K562 (cell line): Measurements from ENCODE around the gene LILRA5. TPM values are rescaled to one million over a fixed set of nuclear protein-coding genes. Genes with fewer than 3 reads are reported as not detected.

Source experiments
- ATAC-seq: fragments of 200-7000 bp; cut with Tn5 transposase; 3 replicates; pipeline ENCODE4 v1.9.1; 2020; ENCODE audit warnings: moderate library complexity
- BruUV-seq: library from RNA; stranded (reverse); fragments of 400-500 nt; replicated peaks from 2 replicates; lab custom pipeline; 2021; lab: Mats Ljungman, UMichigan
- CTCF ChIA-PET: fragments of 300-600 bp; formaldehyde crosslinking; extraction: SDS; loops from one replicate; lab custom pipeline; 2021; ENCODE audit warnings: low intra/inter-chr PET ratio; lab: Yijun Ruan, JAX
- POLR2A ChIA-PET: fragments of 300-600, 350-650 bp; sonication (Branson Sonifier 250); formaldehyde crosslinking; extraction: SDS; loops from one replicate; lab custom pipeline; 2021; ENCODE audit warnings: antibody characterized with exemption, inconsistent platforms; lab: Yijun Ruan, JAX
- DNase-seq, 4 experiments: peaks; one replicate each; pipeline versions ENCODE4 v3.0.0 to v3.0.0-alpha.2; 2011 to 2018; ENCODE audit warnings: low spot score in 3 of 4, mixed read lengths in 3 of 4; ENCODE audit errors: extremely low read depth in 1 of 4
- FAIRE-seq: peaks from 2 replicates; lab custom pipeline; 2011; peaks lifted over from hg19 to GRCh38; lab: Jason Lieb, UNC
- H2AFZ ChIP-seq: 2 replicates; pipeline ENCODE4 v1.6.0; 2011; ENCODE audit warnings: low read depth, low read length, control low read depth, inconsistent platforms
- H3K27ac ChIP-seq: fragments of 200-600 bp; 3 replicates; pipeline ENCODE4 v1.8.0; 2011; ENCODE audit warnings: low read depth, mild to moderate bottlenecking, control low read depth, inconsistent platforms, low read length, moderate library complexity, mixed read lengths; ENCODE audit errors: extremely low read depth
- H3K27me3 ChIP-seq, 2 experiments: fragments of 300-600 bp in 1 of 2; 2 replicates in 1 of 2; 3 replicates in 1 of 2; pipeline versions ENCODE4 v1.6.0 to v1.8.0; 2011; ENCODE audit warnings: inconsistent platforms in 2 of 2, low read length in 2 of 2, mild to moderate bottlenecking in 1 of 2, mixed read lengths in 1 of 2, moderate library complexity in 1 of 2; ENCODE audit not compliant: control insufficient read depth in 2 of 2, insufficient read depth in 2 of 2
- H3K36me3 ChIP-seq: fragments of 300-600 bp; 3 replicates; pipeline ENCODE4 v1.8.0; 2011; ENCODE audit warnings: mild to moderate bottlenecking, low read length, inconsistent platforms; ENCODE audit not compliant: control insufficient read depth, insufficient read depth
- H3K4me1 ChIP-seq, 2 experiments: fragments of 200-600 bp in 1 of 2; replicated peaks in 1 of 2; 2 replicates in 1 of 2; 3 replicates in 1 of 2; pipeline versions ENCODE4 v1.5.1 to v1.8.0; 2011; ENCODE audit warnings: inconsistent platforms in 2 of 2, low read length in 2 of 2, mild to moderate bottlenecking in 1 of 2, mixed read lengths in 1 of 2, moderate library complexity in 1 of 2; ENCODE audit not compliant: control insufficient read depth in 2 of 2, insufficient read depth in 2 of 2
- H3K4me2 ChIP-seq: 2 replicates; pipeline ENCODE4 v1.6.1; 2011; ENCODE audit warnings: low read length, control low read depth, inconsistent platforms, mixed read lengths; ENCODE audit not compliant: insufficient read depth
- H3K4me3 ChIP-seq: fragments of 200-600 bp; sonication (generic), shearing (Covaris generic); 2 replicates; pipeline ENCODE4 v1.5.1; 2016; ENCODE audit warnings: control low read depth, inconsistent platforms
- H3K79me2 ChIP-seq: fragments of 200-600 bp; 3 replicates; pipeline ENCODE4 v1.8.0; 2011; ENCODE audit warnings: low read length, inconsistent platforms; ENCODE audit not compliant: control insufficient read depth, insufficient read depth
- H3K9ac ChIP-seq, 2 experiments: 2 replicates each; pipeline versions ENCODE4 v1.6.0 to v1.6.1; 2011; ENCODE audit warnings: low read depth in 2 of 2, low read length in 2 of 2, control low read depth in 1 of 2, inconsistent platforms in 1 of 2, mild to moderate bottlenecking in 1 of 2, mixed read lengths in 1 of 2; ENCODE audit not compliant: insufficient read depth in 1 of 2
- H3K9me1 ChIP-seq: one replicate; pipeline ENCODE4 v1.6.0; 2011; ENCODE audit warnings: inconsistent platforms, mild to moderate bottlenecking, low read length, moderate library complexity; ENCODE audit not compliant: control insufficient read depth, insufficient read depth
- H3K9me3 ChIP-seq: replicated peaks from 2 replicates; pipeline ENCODE4 v1.5.1; 2011; ENCODE audit warnings: low read depth, low read length, inconsistent platforms; ENCODE audit not compliant: control insufficient read depth, insufficient read depth
- H4K20me1 ChIP-seq: replicated peaks from 2 replicates; pipeline ENCODE4 v1.6.1; 2011; ENCODE audit warnings: low read length, inconsistent platforms, mixed read lengths; ENCODE audit not compliant: control insufficient read depth, insufficient read depth
- CCNT2 ChIP-seq: IDR thresholded peaks from 2 replicates; pipeline ENCODE4 v1.6.1; 2011; ENCODE audit warnings: borderline replicate concordance, low read depth, mild to moderate bottlenecking, moderate library complexity, mixed read lengths, low read length; ENCODE audit not compliant: insufficient read length; ENCODE audit errors: extremely low read depth
- CTCFL ChIP-seq: IDR thresholded peaks from 2 replicates; pipeline ENCODE4 v1.6.1; 2011; ENCODE audit warnings: borderline replicate concordance, low read depth, mild to moderate bottlenecking, moderate library complexity, low read length; ENCODE audit not compliant: insufficient read depth, poor library complexity, severe bottlenecking
- POLR2AphosphoS2 ChIP-seq: IDR thresholded peaks from 2 replicates; pipeline ENCODE4 v1.6.1; 2012; ENCODE audit warnings: low read length, improper control_type of control experiment
- RBM15 ChIP-seq: fragments of 200-400 bp; formaldehyde crosslinking; IDR thresholded peaks from 2 replicates; pipeline ENCODE4 v1.6.1; 2018; ENCODE audit warnings: mild to moderate bottlenecking, low read length, moderate library complexity; ENCODE audit not compliant: insufficient read depth
- TCF15 ChIP-seq: fragments of 250-450 bp; sonication (Bioruptor Pico); IDR thresholded peaks from 2 replicates; pipeline ENCODE4 v1.8.0; 2022; ENCODE audit warnings: moderate library complexity, mild to moderate bottlenecking, inconsistent platforms
- TCF7L2 ChIP-seq: fragments of 150-350 bp; IDR thresholded peaks from 2 replicates; pipeline ENCODE4 v1.6.1; 2016; ENCODE audit warnings: low read depth, mild to moderate bottlenecking, low read length, moderate library complexity
- ZBTB9 ChIP-seq: fragments of 450-650 bp; formaldehyde crosslinking; IDR thresholded peaks from 2 replicates; pipeline ENCODE4 v1.4.0; 2020; ENCODE audit warnings: mild to moderate bottlenecking, moderate library complexity
- WGBS: fragments of 100-300 bp; shearing (Covaris generic); methylation state at CpG from one replicate; pipeline ENCODE4 v1.1.6; 2016; ENCODE audit warnings: low coverage, mixed read lengths; ENCODE audit not compliant: insufficient coverage; ENCODE audit errors: missing lambda C conversion rate; 5-methylcytosine and 5-hydroxymethylcytosine counted together
- in situ Hi-C: fragments of 300-500 bp; cut with MboI; formaldehyde crosslinking; loops from 4 replicates; pipeline ENCODE4 v1.15.0; 2018; ENCODE audit warnings: inconsistent platforms, mixed read lengths
- intact Hi-C: fragments of 100-400 bp; cut with micrococcal nuclease; formaldehyde crosslinking; loops from 2 replicates; pipeline ENCODE4 v1.14.2; 2022
- polyA plus RNA-seq, 8 experiments: library from polyadenylated mRNA; depleted of rRNA in 4 of 8; stranded (reverse) in 5 of 8; unstranded in 3 of 8; fragments of >200 nt; fragmentation: Nextera tagmentation in 2 of 8; fragmentation: Illumina TruSeq in 1 of 8; extraction: Ambion mirVana in 2 of 8; extraction: Trizol in 1 of 8; gene quantifications; 2 replicates each; pipeline versions ENCODE4 v1.2.1 to v1.2.3, GENCODE V29; 2011 to 2014; ENCODE audit warnings: inconsistent platforms in 1 of 8, missing spikeins in 1 of 8
- total RNA-seq, 7 experiments: library from RNA; depleted of rRNA in 6 of 7; stranded (reverse); fragments of >200 nt in 6 of 7; fragmentation: Illumina TruSeq in 2 of 7; extraction: Trizol in 2 of 7; gene quantifications; 2 replicates each; pipeline versions ENCODE4 v1.2.1 to v1.2.3, GENCODE V29; 2011 to 2021; ENCODE audit warnings: low replicate concordance in 1 of 7

LILRA5 gene
- total and polyA plus RNA-seq, 9 of the 15 experiments (the other 6 are each of a cell fraction or from before 2014, with no cell fraction given): not detected

- H3K9ac ChIP-seq: no peak overlapping the region
- FAIRE-seq (no peak), DNase-seq (no peak), ATAC-seq (no peak)
- POLR2A ChIA-PET: interaction anchor here (0.9 kb wide), 2 partner anchors 11 to 41 kb away, joined by 3 read pairs; no protein-coding TSS in a partner anchor
- H3K27me3 ChIP-seq: peaks cover 5 to 43% of the 10 kb centered on the region in 2 experiments
- no peaks in the 10 kb centered on the region; a peak in 1 of 5 replicates for H3K4me1 ChIP-seq
- no peaks in the 10 kb centered on the region for H3K36me3 ChIP-seq
- H3K4me3 ChIP-seq: no peak overlapping the region
- no peaks in the 10 kb centered on the region for H3K9me1 ChIP-seq
- TF ChIP-seq CCNT2 (no peak), POLR2AphosphoS2 (no peak), ZBTB9 (no peak), TCF15 (CRISPR knock-in tag) (no peak), CTCFL (no peak), TCF7L2 (no peak), RBM15 (no peak)
- H2AFZ ChIP-seq: no peak overlapping the region
- intact Hi-C loops (no loop called here), in situ Hi-C loops (no loop called here)
- H3K27ac ChIP-seq: no peak overlapping the region
- WGBS: 5% methylated on average over 11 of the region's 12 CpGs
- no peaks in the 10 kb centered on the region; the same call in 1 of the 2 replicates for H4K20me1 ChIP-seq
- BruUV-seq: no TSS peak
- CTCF ChIA-PET: no interaction called here
- H3K4me2 ChIP-seq: no peak overlapping the region
- no peaks in the 10 kb centered on the region for H3K79me2 ChIP-seq
- no peaks in the 10 kb centered on the region for H3K9me3 ChIP-seq
These were observed 23.3 kb upstream of the LILRA5 start for GRCh38 chr19:54335979-54336892.
